Fibroblast of peridontal ligament (primary cell): ENCODE data around the gene GSK3B.

Source experiments
- DNase-seq: peaks from one replicate; pipeline ENCODE4 v3.0.0-alpha.2; 2010; ENCODE audit errors: extremely low read depth

The GSK3B gene

DNA sequence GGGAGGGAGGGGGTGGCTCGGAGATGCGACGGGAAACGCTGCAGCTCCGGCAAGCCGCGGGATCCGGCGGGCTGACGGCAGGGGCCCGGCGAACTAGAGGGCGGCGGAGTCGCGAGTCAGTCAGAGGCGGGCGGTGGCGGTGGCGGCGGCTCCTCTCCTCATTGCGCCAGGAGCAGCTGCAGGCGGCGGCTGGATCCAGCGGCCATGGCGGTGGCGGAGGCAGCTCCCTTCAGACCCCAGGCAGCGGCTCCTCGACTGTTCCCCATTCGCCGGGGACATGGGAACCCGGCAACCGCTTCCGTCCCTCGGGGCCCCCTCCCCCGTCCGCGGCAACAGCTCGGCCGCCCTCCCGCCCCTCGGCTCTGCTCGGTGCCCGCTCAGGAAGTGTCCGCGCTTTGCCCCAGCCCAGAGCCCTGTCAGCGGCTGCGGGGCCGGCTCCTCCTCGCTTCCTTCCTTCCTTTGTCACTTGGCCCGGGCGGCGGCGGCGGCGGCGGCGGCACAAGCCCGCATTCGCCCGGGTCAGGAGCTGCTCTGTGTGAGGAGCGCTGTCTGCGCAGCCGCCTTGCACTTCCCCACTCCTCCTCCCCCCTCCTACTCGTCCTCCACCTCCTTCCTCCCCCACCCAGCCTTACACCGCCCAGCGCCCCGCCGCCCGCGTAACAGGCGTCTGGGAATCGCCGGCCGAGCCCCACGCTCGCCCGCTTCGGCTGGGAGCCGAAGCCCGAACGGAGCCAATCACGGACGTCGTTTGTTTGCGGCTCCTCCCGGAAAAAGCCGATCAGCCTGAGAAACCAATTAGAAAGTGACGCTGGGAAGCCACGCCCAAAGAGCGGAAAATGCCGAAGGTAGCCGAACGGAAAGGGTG lies at the start of gene GSK3B:
Gene GSK3B, minus strand, starts transcription at position 537 of the 865 bp plus-strand sequence. CDS start 1,013 bp downstream, outside the sequence.
- DNase-seq: no peak

GRCh38 chr3:120143676-120144075 lies 49.4 kb upstream of the GSK3B start:
- DNase-seq: no peak

GRCh38 chr3:120142236-120142635 lies 48.0 kb upstream of the GSK3B start:
- DNase-seq: no peak

DNA sequence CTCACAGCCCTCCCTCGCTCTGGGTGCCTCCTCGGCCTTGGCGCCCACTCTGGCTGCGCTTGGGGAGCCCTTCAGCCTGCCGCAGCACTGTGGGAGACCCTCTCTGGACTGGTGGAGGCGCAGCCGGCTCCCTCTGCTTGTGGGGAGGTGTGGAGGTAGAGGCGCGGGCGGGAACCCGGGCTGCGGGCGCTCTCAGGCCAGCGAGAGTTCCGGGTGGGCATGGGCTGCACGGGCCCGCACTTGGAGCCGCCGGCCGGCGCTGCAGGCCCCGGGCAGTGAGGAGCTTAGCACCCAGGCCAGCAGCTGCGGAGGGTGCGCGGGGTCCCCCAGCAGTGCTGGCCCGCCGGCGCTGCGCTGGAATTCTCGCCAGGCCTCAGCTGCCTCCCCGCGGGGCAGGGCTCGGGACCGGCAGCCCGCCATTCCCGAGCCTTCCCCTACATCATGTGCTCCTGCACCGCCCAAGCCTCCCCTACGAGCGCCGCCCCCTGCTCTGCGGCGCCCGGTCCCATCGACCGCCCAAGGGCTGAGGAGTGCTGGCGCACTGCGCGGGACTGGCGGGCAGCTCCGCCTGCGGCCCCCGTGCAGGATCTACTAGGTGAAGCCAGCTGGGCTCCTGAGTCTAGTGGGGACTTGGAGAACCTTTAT lies 46.0 kb upstream of the GSK3B start:
- no peak for DNase-seq

DNA sequence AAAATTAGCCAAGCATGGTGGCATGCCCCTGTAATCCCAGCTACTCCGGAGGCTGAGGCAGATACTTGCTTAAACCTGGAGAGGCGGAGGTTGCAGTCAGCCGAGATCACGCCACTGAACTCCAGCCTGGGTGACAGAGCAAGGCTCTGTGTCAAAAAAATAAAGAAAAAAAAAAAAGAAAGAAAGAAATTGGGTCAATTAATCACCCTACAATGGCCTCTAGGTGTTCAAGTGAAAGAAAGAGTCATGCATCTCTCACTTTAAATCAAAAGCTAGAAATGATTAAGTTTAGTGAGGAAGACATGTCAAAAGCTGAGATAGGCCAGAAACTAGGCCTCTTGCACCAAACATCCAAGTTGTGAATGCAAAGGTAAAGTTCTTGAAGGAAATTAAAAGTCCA lies 44.9 kb upstream of the GSK3B start:
- DNase-seq: no peak

DNA sequence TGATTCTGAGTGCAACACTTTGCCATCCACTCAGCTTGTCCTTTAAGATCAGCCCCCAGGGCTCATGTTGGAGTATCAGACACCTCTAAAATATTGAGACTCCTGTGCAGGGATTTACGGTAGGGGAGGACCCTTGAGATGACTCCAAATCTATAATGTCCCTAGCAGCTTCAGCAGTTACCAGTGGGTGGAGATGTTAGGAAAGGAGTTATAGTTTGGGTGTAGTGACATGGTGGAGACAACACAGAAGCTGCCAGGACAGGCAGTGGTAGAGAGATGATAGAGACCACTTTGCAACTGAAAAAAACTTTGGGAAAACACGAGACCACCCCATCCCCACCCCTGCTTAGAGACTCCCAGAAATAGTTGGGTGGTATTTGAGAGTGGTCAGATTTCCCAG lies 43.3 kb upstream of the GSK3B start:
- no peak for DNase-seq

DNA sequence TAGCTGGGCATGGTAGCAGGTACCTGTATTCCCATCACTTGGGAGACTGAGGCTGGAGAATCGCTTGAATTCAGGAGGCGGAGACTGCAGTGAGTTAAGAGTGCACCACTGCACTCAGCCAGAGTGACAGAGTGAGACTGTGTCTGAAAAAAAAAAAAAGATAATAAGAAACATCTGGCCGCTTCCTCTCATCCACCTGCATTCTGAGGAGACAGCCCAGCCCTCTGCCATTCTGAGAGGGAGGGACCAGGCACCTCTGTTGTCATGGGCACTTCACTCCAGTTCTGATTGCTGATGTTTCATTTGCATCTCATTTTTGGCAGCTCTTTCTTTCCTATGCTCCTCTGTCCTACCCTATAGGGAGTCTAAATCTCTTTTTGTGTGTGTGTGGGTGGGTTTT lies 36.4 kb upstream of the GSK3B start:
- no peak for DNase-seq

- peak; percentile 61 for DNase-seq
These were observed 35.7 kb upstream of the GSK3B start for GRCh38 chr3:120129718-120130513.

DNA sequence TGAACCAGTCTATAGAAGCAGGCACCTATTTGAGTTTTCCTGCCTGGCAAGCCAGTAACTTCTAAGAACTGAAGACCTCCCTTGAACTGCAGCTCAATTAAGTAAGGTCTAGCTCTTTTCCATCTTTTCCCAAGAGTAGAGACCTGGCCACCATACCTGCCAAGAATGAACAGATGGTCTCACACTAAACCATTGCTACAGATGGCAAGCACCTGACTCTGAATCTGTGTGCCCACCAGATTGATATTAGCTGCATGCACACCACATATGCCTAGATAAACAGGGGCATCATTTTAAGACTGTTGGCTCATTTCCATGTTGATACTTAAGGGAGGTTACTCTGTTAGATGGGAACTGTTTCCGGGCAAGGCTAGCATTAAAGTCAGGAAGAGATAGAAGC lies 34.8 kb upstream of the GSK3B start:
- DNase-seq: no peak

DNA sequence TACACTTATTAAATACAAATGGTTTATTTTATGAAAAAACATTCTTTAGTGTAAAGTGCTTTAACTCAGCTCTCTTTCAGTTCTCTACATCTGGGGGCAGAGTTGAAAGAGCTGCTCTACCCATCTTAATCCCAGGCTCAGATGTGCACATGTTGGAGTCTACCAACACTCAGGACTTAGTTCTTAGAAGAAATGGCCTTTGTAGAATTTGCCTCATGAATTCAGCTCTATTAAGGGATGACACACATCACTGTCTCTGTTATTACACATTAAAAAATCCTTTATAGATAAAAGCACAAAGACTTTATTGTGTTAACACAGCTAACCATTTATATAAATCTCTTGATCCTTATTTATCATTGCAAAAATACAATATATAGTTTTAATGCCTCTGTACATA lies 31.7 kb upstream of the GSK3B start:
- no peak for DNase-seq

DNA sequence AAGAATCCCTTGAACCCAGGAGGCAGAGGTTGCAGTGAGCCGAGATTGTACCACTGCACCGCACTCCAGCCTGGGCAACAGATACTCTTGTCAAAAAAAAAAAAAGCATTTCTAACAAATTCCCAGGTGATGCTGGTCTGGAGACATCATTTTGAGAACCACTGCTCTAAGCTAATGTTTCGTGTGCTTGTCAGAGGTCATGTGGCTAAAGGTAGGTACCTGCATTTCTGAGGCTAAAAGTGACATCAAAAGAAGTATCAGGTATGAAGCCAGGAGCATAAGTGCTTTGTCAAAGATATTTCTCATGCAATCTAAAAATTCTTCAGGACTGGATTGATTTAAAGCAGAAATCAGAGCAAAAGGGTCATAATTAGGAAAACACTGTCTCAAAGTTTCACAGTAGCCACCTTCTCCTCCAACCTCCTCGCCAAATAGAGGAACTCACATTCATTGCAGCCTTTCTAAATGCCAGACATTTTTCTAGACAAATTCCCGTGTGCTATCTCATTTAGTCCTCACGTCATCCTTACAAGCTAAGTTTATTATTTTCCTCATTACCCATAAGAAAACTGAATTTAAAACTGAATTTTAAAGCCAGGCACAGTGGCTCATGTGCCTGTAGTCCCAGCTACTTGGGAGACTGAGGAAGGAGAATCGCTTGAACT lies 25.7 kb upstream of the GSK3B start:
- no peak for DNase-seq

GRCh38 chr3:120114981-120115380 lies 20.7 kb upstream of the GSK3B start:
- peak; percentile 65 for DNase-seq

DNA sequence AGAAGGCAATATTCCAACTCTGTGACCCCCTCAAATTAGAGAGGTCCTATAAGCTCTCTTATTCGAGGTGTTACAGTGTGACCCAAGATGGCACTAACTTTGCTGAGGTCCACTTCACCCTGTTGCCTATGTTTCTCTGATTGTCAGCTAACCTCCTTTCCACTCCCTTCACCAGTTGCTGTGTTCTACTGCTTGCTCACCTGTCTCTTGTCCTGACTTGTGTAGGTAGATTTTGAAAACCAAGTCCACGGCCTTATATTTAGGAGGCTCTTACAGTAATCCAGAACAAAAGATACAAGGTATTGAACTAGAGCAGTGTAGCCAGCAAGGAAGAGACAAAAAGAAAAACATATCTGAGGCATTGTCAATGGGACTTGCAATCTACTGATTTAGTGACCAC lies 20.1 kb upstream of the GSK3B start:
- DNase-seq: no peak

- DNase-seq: peak; percentile 73
These were observed 19.2 kb upstream of the GSK3B start for GRCh38 chr3:120113128-120114116.

GRCh38 chr3:120111898-120112297 lies 17.7 kb upstream of the GSK3B start:
- DNase-seq: no peak

DNA sequence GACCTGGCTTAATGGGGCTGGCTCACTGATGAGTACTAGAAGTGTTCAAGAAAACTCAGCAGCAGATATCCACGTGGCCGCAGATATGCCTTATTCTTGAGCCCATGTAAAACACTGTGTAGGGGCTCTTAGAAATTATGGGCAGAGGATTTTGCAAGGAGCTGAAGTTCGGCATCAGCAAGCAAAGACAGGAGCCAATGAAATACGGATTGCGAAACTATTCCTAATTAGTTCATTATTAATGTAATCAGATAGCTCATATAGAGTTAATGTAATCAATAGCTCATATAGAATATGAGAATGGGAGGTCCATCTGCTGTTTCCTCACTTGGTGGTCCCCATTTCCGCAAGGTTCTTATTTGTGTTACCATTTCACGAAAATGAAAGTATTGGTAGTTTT lies 9.0 kb upstream of the GSK3B start:
- no peak for DNase-seq

- peak; percentile 72 for DNase-seq
These were observed 8.4 kb upstream of the GSK3B start for GRCh38 chr3:120102674-120103073.

DNA sequence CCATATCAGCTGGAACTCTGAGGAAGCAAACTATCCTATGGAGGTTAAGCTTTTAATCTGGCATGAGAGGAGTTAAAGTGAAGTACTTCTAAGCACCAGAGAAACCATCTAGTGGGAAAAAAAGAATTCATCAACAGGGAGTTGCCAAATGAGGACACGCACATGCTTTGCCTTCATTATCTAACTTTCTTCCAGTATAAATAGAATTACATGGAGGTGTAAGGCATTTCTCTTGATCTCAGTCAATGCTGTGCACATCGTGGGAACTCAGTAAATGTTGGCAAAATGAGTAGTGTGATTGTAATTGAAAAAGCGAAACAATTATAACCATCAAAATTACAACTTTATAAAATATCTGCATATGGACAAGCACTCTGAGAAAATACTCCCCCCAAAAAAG lies 8.0 kb upstream of the GSK3B start:
- peak; percentile 44 for DNase-seq

GRCh38 chr3:120101624-120102023 lies 7.4 kb upstream of the GSK3B start:
- DNase-seq: no peak

DNA sequence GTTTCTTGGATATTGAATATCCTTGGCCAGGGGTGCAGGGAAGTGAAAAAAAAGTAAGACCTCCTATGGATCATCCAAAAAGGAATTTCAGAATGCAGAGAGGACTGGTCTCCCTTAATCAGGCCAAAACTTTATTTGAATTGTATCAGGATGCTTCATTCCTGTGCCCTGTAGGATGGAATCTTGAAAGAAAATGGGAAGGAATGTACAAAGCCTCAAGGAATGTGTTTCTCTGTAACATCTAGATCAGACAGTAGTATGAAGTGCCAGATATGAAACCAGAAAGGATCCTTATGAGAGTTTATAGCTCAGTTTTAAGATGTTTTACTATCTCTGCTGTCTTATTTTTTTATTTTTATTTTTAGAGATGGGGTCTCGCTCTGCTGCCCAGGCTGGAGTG lies 6.5 kb upstream of the GSK3B start:
- DNase-seq: peak; percentile 75

GRCh38 chr3:120098710-120099109 lies 4.5 kb upstream of the GSK3B start:
- no peak for DNase-seq
